LHCN-M2 (cell line): Measurements from ENCODE around the gene SEC14L2. TPM values are rescaled to one million over a fixed set of nuclear protein-coding genes. Genes with fewer than 3 reads are reported as not detected.
"Not testable (repeated sequence)": the region's sequence is repeated elsewhere in the genome, so short reads cannot be mapped to it uniquely, and the experiment has no call there.

Experiments used
- DNase-seq: peaks from one replicate; pipeline ENCODE4 v3.0.0-alpha.2; 2012; ENCODE audit warnings: low read depth
- total RNA-seq: library from RNA; depleted of rRNA; stranded (reverse); fragments of >200 nt; gene quantifications from 2 replicates; pipeline ENCODE4 v1.2.3, GENCODE V29; 2014

SEC14L2 gene
- total RNA-seq, 1 experiment from 2014 or later = 34.8 TPM

DNA sequence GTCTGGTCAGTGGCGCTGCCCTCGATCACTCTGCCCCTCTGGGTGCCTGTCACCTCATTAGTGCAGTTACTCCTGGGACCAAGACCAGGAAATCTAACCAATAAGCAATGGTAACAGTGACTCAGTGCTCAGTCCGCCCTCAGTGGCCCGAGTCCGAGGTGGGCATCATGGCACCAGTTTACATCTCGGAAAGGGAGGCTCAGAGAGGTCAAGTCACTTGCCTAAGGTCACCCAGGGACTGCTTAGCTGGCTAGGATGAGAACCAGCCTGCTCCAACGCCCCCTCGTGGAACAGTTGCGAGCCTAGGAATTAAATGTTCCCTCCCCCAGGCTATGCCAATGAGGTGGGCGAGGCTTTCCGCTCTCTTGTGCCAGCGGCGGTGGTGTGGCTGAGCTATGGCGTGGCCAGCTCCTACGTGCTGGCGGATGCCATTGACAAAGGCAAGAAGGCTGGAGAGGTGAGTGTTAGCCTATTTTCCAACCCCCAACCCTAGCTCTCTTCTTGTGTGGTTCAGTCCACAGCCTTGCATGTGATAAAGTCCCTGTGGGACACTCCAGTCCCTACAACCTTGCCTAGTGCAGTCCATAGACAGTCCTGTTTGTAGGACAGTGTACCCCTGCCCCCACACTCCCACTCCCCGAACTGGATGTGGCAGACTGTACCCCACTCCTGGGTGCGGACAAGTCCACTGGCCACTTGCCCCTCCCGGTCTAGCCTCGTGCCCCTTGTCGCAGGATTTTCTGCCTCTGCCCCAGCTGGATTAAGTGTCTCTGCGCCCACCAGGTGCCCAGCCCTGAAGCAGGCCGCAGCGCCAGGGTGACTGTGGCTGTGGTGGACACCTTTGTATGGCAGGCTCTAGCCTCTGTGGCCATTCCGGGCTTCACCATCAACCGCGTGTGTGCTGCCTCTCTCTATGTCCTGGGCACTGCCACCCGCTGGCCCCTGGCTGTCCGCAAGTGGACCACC lies 29.9 kb downstream of the SEC14L2 start:
- DNase-seq = peak; percentile 85

DNA sequence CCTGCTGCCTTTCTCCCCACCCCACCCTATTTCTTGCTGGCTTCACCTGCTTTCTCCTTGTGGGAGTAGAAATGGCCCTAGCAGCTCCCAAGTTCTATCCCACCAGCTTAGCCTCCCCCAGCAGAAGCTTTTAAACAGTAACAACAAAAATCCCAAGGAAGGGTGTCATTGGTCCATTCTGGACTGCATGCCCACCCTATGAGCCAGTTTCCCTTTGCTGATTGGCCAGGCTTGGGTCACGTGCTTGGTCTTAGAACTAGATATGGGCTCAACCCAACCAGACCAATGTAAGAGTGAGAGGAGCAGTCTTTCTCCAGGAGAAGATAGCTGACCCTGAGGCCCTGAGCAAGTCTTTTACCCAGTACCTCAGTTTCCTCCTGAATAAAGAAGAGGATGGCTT lies 31.1 kb downstream of the SEC14L2 start:
- DNase-seq = no peak

DNA sequence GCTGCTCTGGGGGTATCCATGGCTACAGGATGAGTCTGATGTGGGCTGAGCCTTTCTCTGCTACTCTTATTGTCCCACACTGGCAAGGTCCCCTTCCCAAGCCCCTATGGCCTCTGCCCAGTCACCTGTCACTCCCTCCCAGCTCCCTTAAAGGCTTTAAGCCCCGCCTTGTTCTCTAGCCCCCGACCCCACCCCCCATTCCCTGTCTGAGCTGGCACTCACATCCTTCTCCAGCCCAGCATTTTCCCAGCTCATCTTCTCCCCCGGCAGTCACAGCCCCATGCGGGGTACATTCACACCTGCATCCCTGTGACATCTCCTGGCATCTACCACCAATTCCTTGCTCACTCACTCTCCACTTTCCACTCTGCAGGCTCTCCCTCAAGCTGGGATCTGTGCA lies 33.1 kb downstream of the SEC14L2 start:
- no peak for DNase-seq

DNA sequence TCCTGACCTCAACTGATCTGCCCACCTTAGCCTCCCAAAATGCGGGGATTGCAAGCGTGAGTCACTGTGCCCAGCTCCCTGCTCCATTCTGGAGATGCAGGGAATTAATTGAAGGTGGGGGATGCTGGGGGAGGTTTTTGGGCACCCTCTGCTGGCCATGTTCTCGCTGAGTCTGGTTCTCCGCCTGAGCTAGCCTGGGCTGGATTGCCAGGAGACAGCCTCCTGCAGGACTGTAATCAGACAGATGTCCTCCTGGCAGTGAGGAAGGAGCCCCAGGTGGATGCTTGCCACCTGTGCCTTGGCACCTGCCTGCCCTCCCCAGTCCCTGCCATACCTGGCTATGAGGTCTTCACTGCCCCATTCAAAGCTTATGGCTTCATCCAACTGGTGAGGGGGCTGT lies 34.1 kb downstream of the SEC14L2 start:
- DNase-seq = no peak

DNA sequence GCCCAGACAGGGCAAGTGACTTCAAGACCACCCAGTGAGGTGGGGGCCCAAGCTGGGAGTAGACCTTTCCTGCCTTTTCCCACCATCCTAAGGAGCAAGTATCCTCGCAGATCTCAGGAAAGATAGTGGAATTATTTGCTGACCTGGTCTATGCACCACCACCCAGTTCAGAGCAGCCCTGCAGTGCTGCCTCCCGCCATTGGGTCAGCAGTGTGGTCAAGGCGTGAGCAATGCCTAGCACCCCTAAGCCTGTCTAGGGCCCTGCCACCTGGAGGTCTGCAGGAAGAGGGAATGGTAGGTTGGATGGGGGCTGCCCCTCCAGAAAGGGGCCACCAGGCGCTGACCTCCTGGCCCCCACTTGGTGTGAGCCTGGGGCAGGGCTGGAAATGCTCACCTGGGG lies 35.3 kb downstream of the SEC14L2 start:
- DNase-seq = no peak

DNA sequence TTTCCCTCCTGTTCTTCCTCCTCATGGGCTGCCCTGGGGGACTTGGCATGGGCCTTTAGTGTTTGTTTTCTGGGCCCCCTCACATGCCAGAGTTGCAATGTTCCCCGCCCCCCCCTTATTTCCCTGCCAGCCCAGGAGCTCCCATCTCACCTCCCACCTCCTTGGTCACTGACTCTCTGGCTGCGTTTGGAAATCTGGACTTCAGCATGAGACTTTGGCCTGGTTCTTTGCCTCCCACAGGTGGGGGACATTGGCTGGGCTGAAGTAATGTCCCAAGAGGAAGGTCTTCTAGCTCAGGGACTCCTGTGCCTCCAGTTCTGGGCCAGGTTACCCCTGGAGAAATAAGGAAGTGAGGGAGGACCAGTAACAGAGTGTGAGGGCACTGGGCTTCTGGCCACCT lies 35.7 kb downstream of the SEC14L2 start:
- DNase-seq = no peak

DNA sequence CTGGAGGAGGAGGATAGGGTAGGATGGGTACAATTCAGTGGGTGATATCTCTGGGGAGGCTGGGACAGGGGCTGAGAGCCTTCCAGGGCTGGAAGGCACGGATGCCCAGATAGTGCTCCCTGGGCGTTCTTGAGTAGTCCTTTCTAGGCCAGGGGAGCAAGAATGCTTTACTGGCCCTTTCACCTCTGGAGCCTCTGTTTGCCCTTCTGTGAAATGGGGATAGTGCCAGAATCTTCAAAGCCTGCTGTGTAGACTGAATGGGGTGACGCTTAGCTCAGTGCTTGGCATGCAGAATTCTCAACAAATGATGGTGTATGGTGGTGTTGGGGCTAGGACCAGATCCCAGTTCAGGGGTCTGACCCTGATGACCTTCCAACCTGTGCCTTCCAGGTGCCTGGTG lies 36.4 kb downstream of the SEC14L2 start:
- DNase-seq = no peak

DNA sequence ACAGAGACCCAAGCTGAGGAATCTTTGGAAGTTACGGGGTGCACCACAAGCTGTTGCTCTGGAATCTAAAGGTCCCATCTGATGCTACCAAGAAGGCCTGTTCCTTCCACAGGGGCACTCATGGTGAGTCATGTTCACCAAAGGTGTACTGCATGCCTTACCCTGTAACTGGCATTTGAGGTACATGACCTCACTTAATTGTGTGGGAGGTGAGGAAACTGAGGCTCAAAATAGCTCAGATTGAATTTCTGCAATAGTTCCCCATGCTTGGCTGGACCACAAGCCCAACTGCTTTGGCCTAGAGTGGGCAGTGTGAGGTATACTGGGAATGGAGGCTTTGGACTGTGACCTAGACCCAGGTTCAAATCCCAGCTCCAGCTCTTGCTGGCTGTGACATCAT lies 37.0 kb downstream of the SEC14L2 start:
- no peak for DNase-seq

DNA sequence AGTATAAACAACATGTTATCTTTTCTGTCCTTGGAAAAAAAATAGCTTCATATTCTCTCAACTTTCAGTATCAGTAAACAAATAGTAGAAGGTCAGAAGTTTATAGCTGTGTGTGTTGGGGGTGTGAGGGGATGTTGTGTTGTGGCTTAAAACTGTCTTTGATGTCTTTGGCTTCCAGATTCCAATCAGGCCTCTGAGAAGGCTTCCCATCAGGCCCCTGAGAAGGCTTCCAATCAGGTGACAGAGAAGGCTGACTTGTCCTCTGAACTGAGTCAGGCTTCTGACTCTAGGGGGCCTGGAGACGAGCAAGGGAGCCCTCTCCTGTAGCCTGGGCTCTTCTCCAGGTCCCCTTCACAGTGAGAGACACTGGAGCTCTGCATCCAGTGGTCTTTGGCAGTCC lies 38.0 kb downstream of the SEC14L2 start:
- DNase-seq = no peak

DNA sequence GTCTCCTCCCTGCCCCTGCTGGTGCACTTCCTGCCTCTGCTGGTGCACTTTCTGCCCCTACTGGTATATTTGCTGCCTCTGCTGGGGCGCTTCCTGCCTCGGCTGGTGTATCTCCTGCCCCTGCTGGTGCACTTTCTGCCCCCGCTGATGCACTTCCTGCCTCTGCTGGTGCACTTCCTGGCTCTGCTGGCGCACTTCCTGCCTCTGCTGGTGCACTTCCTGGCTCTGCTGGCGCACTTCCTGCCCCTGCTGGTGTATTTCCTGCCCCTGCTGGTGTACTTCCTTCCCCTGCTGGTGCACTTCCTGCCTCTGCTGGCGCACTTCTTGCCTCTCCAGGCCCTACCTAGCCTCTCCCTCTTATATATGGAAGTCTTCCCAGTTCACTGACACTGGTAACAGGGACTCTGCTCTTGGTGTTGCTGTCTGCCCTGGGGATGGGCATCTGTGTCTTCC lies 38.9 kb downstream of the SEC14L2 start:
- no peak for DNase-seq

DNA sequence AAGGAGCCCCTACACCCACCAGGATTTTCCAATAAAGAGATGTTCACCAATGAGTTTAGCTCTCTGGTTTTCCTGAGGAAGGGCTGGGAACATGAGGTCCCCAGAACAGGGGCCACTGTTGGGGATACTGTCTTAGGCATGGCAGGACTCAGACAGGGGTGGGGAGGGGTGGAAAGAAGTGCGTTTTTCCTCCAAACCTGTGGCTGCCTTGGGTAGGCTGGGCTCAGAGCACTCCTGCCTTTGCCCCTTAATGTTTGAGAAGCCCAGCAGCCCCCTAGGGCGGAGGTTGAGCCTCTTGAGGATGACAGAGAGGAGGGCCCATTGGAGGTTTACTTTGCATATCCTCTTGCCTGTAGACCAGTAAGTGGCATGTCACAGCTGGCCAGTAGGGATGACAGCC lies 39.4 kb downstream of the SEC14L2 start:
- no peak for DNase-seq

DNA sequence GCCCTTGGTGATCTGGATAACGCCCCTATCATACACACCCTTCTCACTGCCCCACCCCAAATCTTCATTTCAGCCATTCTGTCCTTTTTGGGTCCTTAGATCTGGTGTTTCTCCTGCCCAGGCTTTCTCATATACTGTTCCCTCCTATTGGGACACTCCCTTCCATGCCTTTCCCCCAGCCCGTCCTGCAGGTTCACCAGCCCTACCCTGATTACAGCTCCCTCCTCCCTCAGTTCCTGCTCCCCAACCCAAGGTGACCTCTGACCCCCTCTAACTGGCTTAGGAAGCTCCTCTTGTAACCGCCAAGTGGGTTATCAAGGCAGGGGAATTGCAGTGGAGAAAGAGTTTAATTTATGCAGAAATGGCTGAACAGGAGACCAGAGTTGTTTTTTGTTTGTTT lies 41.7 kb downstream of the SEC14L2 start:
- DNase-seq = no peak

DNA sequence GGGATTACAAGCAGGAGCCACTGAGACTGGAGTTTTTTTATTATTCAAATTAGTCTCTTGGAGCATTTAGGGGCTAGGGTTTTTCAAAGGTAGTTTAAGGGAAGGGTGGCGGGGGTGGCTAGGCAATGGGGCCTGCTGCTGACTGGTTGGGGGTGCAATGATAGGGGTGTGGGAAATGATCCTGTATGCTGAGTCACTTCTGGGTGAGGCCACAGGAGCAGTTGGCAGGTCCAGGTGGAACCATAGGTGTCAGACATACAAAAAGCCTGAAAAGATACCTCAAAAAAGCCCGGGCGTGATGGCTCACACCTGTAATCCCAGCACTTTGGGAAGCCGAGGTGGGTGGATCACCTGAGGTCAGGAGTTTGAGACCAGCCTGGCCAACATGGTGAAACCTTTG lies 42.4 kb downstream of the SEC14L2 start:
- DNase-seq = no peak

DNA sequence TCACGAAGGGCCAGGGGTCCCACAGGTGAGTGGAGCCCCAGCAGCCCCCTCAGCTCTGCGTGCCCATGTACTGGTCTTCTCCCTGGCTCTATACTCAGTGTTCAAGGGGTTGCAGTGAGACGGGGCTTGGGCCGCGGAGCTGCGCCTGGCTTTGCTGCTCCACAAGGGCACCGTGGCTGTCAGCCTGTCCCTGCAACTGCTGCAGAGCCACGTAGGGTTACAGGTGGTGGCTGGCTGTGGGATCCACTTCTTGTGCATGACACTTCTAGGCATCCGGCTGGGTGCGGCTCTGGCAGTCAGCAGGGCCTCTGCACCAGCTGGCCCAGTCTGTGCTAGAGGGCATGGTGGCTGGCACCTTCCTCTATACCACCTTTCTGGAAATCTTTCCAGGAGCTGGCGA lies 43.0 kb downstream of the SEC14L2 start:
- DNase-seq = no peak

DNA sequence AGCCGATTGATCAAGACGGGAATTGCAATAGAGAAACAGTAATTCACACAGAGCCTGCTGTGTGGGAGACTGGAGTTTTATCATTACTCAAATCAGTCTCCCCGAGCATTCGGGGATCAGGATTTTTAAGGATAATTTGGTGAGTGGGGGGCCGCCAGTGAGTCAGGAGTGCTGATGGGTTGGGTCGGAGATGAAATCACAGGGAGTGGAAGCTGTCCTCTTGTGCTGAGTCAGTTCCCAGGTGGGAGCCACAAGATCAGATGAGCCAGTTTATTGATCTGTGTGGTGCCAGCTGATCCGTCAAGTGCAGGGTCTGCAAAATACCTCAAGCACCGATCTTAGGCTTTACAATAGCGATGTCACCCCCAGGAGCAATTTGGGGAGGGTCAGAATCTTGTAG lies 44.3 kb downstream of the SEC14L2 start:
- DNase-seq = no peak

DNA sequence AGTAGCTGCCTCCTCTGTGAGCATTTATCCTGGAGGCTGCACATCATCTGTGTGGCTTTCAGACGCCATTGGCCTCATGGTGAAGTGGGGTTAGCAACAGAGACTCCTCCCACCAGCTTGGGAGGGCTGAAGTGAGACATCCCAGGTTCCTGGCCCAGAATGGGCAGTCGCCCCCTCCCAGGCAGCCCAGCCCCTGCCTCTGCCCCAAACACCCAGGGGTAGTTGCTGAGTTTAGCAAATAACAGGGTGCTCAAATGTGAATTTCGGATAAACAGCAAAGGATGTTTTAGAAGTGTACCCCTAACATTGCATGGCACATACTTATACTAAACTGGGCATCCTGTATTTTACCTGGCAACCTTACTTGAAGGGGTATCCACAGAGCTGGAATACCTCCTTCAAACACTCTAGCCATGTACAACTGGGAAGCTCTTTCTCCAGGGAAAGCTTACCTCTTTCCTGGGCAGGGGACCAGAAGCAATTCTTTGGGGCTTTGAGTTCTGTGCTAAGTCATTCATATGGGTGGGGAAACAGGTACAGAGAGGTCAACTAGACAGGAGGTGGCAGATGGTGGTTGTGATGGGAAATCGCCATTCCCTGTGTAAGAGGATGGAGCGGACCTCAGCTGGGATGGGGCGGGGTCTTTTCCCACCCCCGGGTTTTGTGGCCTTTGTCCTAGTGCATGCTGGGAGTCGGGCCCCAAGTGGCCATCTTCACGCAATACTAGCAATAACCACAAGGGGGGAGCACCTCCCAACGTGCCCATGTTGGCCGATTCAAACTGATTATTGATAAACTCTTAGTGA lies 48.0 kb downstream of the SEC14L2 start:
- DNase-seq = peak; percentile 52

DNA sequence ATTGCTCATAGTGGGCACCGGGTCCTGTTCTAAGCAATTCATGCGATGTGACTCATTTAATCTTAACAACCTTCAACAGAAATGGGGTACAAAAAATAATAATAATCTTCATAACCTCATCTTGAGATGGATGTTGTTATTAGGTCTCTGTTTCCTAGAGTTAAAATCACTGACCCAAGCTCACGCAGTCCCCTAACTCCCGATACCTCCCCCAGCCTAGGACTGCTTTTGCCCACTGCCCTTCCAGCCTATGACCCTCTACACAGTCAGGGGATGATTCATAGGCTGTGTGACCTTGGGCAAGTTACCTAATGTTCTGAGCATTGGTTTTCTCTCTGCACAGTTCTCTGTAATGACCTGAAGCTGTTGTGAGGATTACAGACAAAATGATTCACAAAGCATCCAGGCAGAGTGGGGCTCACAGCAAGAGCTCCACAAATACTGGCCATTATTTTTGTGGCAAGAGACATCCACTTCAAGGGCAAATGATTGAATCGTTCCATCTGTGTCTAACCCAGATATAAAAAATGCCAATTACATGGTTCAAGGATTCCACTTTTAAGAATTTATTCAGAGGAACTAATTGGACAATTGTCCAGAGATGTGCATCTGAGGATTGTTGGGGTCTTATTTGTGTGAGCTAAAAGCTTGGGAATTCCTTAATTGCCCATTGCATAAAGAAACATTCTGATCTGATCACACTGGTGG lies 48.8 kb downstream of the SEC14L2 start:
- peak; percentile 52 for DNase-seq

DNA sequence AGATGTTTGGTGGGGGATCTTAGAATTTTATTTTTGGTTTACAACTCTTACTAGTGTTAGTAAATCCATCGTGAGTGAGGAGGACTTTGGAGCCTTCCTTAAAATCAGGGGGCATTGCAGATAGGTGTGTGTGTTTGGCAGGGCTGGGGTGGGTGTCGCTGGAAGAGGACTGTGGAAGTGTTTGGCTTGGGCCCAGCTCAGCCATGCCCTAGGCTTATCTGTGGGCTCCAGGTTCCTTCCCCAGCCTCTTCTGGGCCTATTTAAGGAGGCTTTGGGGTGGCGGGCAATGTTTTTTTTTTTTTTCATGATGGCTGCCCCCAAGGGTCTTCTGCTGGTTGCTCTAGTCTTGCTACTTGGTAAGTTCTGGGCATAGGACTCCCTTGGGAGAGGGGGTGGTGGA lies 50.8 kb downstream of the SEC14L2 start:
- no peak for DNase-seq

DNA sequence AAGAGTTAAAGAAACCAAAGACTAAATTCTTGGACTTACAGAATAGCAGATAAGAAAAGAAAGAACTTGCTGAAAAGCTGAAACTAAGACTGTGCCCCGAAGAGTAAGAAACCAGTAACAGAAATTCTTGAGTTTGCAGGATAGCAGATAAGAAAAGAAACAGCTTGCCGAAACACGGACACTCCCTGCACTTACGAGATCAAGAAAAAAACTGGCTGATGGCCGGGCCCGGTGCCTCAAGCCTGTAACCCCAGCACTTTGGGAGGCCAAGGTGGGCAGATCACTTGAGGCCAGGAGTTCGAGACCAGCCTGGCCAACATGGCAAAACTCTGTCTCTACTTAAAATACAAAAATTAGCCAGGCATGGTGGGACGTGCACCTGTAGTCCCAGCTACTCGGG lies 54.7 kb downstream of the SEC14L2 start:
- DNase-seq = not testable (repeated sequence)

DNA sequence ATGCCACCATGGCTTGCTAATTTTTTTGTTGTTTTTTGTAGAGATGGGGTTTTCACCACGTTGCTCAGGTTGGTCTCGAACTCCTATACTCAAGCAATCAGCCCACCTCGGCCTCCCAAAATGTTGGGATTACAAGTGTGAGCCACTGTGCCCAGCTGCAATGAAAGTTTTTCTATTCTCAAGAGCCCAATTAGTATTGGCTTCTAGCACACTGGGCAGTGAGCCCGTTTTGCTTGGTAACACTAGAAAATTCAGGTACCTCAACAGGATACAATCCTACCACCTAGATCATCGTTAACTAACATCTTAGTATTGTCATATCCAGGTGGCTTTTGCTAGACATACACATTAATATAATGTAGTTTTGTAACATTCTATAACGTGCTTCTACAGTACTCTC lies 56.0 kb downstream of the SEC14L2 start:
- no peak for DNase-seq

DNA sequence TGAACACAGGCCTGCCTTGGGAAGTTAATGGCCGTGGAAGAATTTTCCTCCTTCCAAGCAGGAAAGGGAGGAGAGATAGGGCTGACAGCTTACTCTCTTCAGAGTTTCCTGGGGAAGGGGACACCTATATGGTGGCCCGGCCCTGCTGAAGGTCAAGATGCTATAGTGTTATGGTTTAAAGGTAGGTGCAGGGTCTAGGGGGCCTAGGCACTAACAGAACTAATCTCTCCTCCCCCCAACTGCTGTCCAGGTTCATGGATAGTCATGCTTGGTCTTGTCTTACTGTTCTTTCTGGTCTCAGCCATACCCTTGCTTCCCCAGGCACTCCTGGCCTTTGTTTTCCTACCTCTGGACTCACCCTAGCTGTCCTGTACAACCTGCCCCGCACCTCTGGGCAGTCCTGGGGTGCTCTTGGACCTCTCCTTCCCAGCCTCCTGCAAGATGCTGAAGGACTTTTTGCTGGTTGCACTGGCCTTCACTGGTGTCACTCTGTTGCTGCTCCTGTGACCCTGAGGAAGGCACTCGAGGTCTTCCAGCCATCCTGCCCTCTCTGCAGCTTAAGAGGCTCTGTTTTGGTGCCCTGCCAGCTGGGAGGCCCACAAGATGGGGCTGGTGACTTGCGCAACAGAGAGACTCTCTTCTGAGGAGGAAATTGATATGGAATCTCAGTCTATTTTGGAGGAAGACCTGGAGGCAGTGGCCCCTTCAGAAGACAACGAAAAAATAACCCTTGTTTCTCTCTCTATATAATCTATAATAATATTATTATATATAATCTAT lies 57.1 kb downstream of the SEC14L2 start:
- no peak for DNase-seq
